GM21381 (cell line): ENCODE measurements around the gene SHC1.
A peak's percentile ranks its signal among the peaks of the same experiment; 100 is the strongest.
"Not testable (repeated sequence)": the region's sequence is repeated elsewhere in the genome, so short reads cannot be mapped to it uniquely, and the experiment has no call there.

ENCODE experiments used
- ATAC-seq: cut with Tn5 transposase; IDR thresholded peaks from one replicate; pipeline ENCODE4 v1.9.1; 2021; ENCODE audit warnings: mild to moderate bottlenecking, moderate library complexity; ENCODE audit not compliant: unreplicated experiment

Gene SHC1

GRCh38 chr1:154996966-154997701 is 26.6 kb upstream of the SHC1 start:
- ATAC-seq: no peak

GRCh38 chr1:154995301-154995983 is 24.9 kb upstream of the SHC1 start:
- ATAC-seq: not testable (repeated sequence)

- no peak for ATAC-seq
These were observed 24.0 kb upstream of the SHC1 start for GRCh38 chr1:154994591-154994990.

GRCh38 chr1:154994269-154994587 is 23.7 kb upstream of the SHC1 start:
- no peak for ATAC-seq

DNA sequence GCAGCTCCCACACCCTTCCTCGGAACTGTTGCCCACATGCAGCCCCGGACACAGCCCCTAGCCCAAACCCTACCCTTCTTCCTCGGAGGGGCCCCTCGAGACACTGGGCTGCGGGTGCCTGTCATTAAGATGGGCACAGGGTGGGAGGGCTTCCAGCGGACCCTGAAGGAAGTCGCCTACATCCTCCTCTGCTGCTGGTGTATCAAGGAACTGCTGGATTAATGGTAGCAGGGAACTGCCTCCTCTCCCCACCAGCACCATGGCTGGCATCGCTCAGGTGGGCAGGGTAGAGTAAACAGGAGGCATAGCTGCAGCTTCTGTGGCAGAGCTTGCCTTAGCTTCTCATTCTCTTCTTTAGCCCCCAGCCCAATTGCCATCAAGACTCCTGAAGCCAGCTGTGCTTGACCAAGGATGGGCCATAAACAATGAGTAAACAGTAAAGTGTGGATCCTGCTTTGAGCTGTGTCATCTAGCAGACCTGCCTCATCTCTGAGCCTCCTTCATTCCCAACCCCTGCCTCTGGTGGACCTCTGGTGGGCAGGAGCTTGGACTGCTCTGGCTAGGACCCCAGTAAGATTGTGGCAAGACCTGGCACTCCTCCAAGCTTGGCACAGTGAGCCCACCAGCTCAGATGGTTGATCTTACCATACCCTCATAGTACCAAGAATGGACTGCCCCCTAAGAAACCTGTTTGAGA is 23.2 kb upstream of the SHC1 start, which contains the start of gene LENEP:
LENEP (plus strand) TSS at position 15 of the 697 bp plus-strand sequence; CDS start at position 37, 22 bp downstream.
- no peak for ATAC-seq

DNA sequence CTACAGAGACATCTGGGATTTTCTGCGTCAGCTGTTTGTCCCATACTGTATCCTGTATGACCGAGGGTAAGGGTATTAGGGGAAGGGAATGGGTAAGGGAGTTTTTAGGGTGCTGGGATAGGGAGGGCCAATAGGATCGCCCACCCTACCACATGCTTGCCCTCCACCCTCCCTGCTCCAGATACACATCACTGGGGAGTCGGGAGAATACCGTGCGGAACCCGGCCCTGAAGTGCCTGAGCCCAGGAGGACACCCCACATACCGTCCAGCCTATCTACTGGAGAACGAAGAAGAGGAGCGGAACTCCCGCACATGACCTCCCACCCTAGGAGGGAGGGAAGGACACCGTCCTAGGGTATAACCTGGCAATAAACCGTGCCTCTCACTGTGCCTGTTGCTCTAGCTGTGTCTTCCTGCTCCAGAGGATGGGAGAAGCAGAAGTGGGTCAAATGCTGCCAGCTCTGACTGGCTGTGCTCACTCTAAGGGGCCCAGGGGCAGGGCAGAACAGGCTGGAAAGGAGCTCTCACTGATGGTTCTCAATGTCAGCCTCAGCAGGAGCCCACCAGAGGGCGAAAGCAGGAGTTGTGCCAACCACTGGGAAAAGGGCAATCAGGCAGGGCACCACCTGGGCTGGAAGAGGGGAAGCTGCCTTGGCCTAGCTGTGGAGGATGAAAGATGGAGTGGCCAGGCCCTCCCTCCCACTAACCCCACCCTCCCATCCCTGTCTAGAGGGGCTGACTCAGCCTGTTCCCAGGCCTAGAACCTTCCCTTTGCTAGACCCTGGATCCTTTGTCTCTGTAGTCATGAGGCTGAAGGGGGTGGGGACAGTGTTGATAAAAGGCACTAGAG is 22.4 kb upstream of the SHC1 start:
- no peak for ATAC-seq

DNA sequence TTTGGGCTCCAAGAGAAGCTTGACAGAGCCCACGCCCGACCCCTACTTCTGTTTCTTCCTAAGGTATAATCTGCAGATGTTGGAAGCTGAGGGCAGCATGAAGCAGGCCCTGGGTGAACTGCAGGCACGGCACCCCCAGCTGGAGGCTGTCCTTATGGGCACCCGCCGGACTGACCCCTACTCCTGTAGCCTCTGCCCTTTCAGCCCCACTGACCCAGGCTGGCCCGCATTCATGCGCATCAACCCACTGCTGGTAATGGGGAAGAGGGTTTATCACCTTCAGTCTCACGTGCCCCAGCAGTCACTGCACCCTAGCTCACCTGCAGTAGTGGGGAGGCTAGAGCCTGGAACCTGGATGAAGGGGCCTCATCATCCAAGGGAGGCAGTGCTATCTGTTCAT is 19.7 kb upstream of the SHC1 start:
- ATAC-seq: no peak

DNA sequence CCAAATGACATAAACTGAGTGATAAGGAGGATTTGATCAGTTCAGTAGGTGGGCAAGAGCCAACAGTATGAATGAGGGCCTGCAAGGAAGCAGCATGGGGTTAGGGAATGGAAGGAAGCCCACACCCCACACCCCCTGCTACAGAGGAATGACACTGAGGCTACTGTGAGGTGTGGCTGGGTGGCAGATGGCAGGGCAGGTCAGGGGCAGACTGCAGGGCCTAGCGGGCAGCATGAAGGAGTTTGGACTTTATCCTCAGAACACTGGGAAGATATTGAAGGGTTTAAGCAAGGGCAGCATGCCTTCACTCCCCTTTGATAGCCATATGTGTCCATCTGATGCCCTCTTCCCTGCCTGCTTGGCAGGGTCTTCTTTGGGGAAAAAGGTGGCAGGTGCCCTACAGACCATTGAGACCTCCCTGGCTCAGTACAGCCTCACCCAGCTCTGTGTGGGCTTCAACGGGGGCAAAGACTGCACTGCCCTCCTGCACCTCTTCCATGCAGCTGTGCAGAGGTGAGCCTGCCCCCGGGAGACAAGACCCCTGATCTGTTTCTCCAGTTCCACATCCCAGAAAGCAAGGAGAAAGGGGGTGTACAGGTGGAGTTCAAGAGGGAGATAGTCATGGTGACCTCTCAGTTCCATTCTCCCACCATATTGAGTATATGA is 18.8 kb upstream of the SHC1 start:
- ATAC-seq: no peak

GRCh38 chr1:154988058-154988954 is 17.8 kb upstream of the SHC1 start:
- no peak for ATAC-seq

DNA sequence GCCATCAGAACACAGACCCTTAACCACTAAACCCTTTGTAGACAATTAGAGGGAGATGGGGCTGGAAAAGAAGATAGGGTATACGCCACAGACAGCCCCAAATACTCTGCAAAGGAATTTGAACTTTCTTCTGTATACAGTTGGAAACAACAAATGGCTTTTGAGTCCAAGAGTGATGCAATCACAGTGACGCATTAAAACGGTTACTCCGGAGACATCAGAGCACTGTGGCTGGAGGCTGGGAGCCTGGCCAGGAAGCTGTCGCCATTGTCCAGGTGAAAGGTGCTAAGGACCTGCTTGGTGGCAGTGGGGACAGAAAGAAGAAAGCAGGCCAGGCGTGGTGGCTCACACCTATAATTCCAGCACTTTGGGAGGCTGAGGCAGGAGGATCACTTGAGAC is 16.8 kb upstream of the SHC1 start:
- ATAC-seq: no peak

DNA sequence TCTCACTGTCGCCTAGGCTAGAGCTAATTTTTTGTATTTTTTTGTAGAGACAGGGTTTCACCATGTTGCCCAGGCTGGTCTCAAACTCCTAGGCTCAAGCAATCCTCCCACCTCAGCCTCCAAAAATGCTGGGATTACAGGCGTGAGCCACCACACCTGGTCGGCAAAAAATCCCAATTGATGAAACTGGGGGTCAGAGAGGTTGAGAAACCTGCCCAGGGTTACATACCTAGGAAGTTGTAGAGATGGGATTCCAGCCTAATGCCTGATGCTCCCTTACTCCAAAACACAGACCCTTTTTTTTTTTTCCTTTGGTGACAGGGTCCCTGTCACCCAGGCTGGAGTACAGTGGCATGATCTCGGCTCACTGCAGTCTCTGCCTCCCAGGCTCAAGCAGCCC is 16.2 kb upstream of the SHC1 start:
- not testable (repeated sequence) for ATAC-seq

GRCh38 chr1:154983776-154984466 is 13.4 kb upstream of the SHC1 start:
- no peak for ATAC-seq

DNA sequence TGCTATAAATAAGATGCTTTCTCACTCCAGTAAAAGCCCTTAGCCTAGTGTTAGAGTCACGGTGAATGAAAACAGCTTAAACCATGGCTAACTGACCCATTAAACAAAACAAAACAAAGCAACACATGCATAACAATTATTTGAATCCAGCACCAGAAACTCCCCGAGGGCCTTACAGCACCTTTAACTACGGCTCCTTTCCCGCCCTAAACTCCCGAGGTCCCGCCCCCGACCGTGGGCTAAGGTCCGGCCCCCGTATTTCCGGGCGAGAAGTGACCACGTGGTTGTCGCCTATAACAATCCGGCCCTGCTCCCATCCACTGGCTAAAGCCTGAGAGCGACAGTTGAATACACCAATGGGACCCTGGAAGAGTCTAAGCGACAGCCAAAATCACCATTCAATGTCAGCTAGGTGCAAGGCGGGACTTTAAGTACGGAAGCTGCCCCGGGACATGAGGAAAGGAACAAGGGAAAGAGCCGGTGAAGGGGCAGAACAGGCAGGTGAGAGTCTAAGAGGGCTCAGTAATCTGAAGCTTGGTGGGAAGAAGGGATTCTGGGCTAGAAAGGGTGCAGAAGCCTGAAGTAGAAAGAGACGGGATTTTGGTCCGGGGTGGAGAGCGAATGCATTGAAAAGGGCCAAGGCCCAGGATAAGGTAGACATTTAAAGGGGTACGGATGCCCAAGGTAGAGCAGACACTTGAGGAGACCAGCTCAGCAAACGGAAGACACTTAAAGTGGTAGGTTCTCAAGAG is 12.5 kb upstream of the SHC1 start, which contains the start of gene FLAD1:
FLAD1 (plus strand) TSS at position 448 of the 752 bp plus-strand sequence. CDS start 351 bp downstream, outside the sequence.
- peak; percentile 99 for ATAC-seq

- no peak for ATAC-seq
These were observed 11.8 kb upstream of the SHC1 start for GRCh38 chr1:154982341-154982740.

DNA sequence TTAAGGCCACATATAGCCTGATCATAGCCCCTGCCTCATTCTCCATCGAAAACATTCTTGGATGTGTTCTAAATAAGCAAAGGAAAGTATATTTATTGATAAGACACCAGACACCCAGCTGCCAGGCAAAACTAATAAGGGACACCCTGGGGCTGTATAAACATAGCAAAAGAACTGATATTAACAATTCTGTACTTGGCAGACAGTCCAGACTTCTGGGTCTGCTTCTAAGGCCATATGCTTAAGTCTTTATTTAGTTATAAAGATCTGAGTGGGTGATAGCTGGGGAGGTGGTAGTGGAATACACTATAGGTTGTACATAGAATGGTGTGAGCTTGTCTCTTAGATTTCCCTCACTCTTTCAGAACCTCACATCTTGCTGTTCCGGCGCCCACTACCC is 7.8 kb upstream of the SHC1 start:
- no peak for ATAC-seq

DNA sequence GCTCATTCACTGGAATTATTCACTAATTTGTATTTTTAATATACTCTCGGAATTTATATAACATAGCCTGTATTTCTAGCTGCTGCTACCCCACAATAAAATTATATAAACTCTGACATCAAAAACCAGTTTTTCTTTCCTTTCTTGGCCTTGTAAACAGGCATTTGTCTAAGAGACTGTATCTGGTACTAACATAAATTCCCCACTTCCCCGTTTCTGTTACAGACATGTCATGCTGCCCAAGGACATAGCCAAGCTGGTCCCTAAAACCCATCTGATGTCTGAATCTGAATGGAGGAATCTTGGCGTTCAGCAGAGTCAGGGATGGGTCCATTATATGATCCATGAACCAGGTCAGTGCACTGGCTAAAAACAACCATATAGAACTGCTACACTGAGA is 7.2 kb upstream of the SHC1 start:
- not testable (repeated sequence) for ATAC-seq

- ATAC-seq: no peak
These were observed 5.0 kb upstream of the SHC1 start for GRCh38 chr1:154975409-154976059.
